ENCODE results near the gene BIRC2.
"Not testable (repeated sequence)": the region's sequence is repeated elsewhere in the genome, so short reads cannot be mapped to it uniquely, and the experiment has no call there.

BIRC2 gene

GRCh38 chr11:102323542-102324251 is 23.3 kb upstream of the BIRC2 start:
- no peak for DNase-seq

- DNase-seq = no peak
These were observed 21.9 kb upstream of the BIRC2 start for GRCh38 chr11:102325088-102325487.

- DNase-seq = no peak
These were observed 18.3 kb upstream of the BIRC2 start for GRCh38 chr11:102328748-102329147.

GRCh38 chr11:102330231-102330630 is 16.8 kb upstream of the BIRC2 start:
- DNase-seq = no peak

- DNase-seq = no peak
These were observed 15.7 kb upstream of the BIRC2 start for GRCh38 chr11:102331341-102331740.

GRCh38 chr11:102332611-102332994 is 14.4 kb upstream of the BIRC2 start:
- no peak for DNase-seq

GRCh38 chr11:102338479-102339010 is 8.5 kb upstream of the BIRC2 start:
- no peak for DNase-seq

- DNase-seq = not testable (repeated sequence)
These were observed 5.7 kb upstream of the BIRC2 start for GRCh38 chr11:102341311-102341710.

GRCh38 chr11:102341844-102342318 is 5.1 kb upstream of the BIRC2 start:
- peak; percentile 70 to 78 for DNase-seq

- DNase-seq = no peak
These were observed 3.2 kb upstream of the BIRC2 start for GRCh38 chr11:102343809-102344208.

GRCh38 chr11:102345904-102346303 is 1.1 kb upstream of the BIRC2 start:
- no peak for DNase-seq

GRCh38 chr11:102346456-102346747 is 612 bp upstream of the BIRC2 start:
- DNase-seq = no peak

- DNase-seq = no peak
These were observed 702 bp downstream of the BIRC2 start for GRCh38 chr11:102347462-102348370.

- no peak for DNase-seq
These were observed 10.1 kb downstream of the BIRC2 start for GRCh38 chr11:102357116-102357515.

GRCh38 chr11:102359372-102359771 is 12.4 kb downstream of the BIRC2 start:
- DNase-seq = no peak

- DNase-seq = no peak
These were observed 13.7 kb downstream of the BIRC2 start for GRCh38 chr11:102360681-102361080.

GRCh38 chr11:102361086-102362031 is 14.3 kb downstream of the BIRC2 start:
- peak in 1 of 2 donors; percentile 16 for DNase-seq

- no peak for DNase-seq
These were observed 18.0 kb downstream of the BIRC2 start for GRCh38 chr11:102364991-102365390.

- no peak for DNase-seq
These were observed 20.4 kb downstream of the BIRC2 start for GRCh38 chr11:102367364-102367763.

GRCh38 chr11:102368472-102368871 is 21.5 kb downstream of the BIRC2 start:
- no peak for DNase-seq

GRCh38 chr11:102374633-102375424 is 27.8 kb downstream of the BIRC2 start:
- not testable (repeated sequence) for DNase-seq

Data from activated CD4-positive, alpha-beta T cell treated with anti-CD3 and anti-CD28 coated beads for 4 hours (primary cell).